ENCODE data around the gene SLC26A1. TPM values are rescaled to one million over a fixed set of nuclear protein-coding genes. Genes with fewer than 3 reads are reported as not detected.

Gene SLC26A1
- polyA plus RNA-seq, 6 donors from 2014 or later = 0.22 to 4.3 (median 0.77) TPM; not detected in 1

GRCh38 chr4:964346-965025 is 28.7 kb downstream of the SLC26A1 start:
- DNase-seq (no peak), ATAC-seq (ENCODE audit: low read depth in 2 of 2) (no peak)
- H3K4me3 Mint-ChIP-seq = no peak overlapping the region
- no peaks in the 10 kb centered on the region for H3K36me3 Mint-ChIP-seq
- no peaks in the 10 kb centered on the region for H3K27me3 Mint-ChIP-seq
- H3K27ac Mint-ChIP-seq = no peak overlapping the region
- no peaks in the 10 kb centered on the region for H3K9me3 Mint-ChIP-seq
- no peaks in the 10 kb centered on the region for H3K4me1 Mint-ChIP-seq

- DNase-seq (no peak), ATAC-seq (ENCODE audit: low read depth in 2 of 2) (no peak)
- H3K36me3 Mint-ChIP-seq = no peaks in the 10 kb centered on the region
- no peaks in the 10 kb centered on the region for H3K4me1 Mint-ChIP-seq
- no peaks in the 10 kb centered on the region for H3K27me3 Mint-ChIP-seq
- H3K9me3 Mint-ChIP-seq = no peaks in the 10 kb centered on the region
- no peak overlapping the region for H3K4me3 Mint-ChIP-seq
- no peak overlapping the region for H3K27ac Mint-ChIP-seq
Observed at GRCh38 chr4:963276-964225, 29.7 kb downstream of the SLC26A1 start.

- no peak overlapping the region for H3K27ac Mint-ChIP-seq
- no peaks in the 10 kb centered on the region for H3K9me3 Mint-ChIP-seq
- H3K36me3 Mint-ChIP-seq = no peaks in the 10 kb centered on the region
- ATAC-seq (ENCODE audit: low read depth in 2 of 2) (no peak), DNase-seq (no peak)
- no peak overlapping the region for H3K4me3 Mint-ChIP-seq
- H3K27me3 Mint-ChIP-seq = no peaks in the 10 kb centered on the region
- H3K4me1 Mint-ChIP-seq = no peaks in the 10 kb centered on the region
Observed at GRCh38 chr4:962231-963208, 30.7 kb downstream of the SLC26A1 start.

GRCh38 chr4:961351-962230 is 31.6 kb downstream of the SLC26A1 start:
- no peak overlapping the region for H3K4me3 Mint-ChIP-seq
- H3K4me1 Mint-ChIP-seq = peaks cover 0 to 3% (median 2%) of the 10 kb centered on the region in 3 donors
- H3K36me3 Mint-ChIP-seq = peaks cover 0 to 4% of the 10 kb centered on the region in 2 donors
- ATAC-seq (ENCODE audit: low read depth in 2 of 2) (peak in 1 of 2 donors; percentile 32), DNase-seq (no peak)
- no peaks in the 10 kb centered on the region for H3K27me3 Mint-ChIP-seq
- no peak overlapping the region for H3K27ac Mint-ChIP-seq
- no peaks in the 10 kb centered on the region for H3K9me3 Mint-ChIP-seq

- Mint-ChIP-seq H3K9me3 (no peaks in the 10 kb centered on the region), H3K36me3 (peaks cover 0 to 8% of the 10 kb centered on the region in 2 donors), H3K4me3 (no peak overlapping the region), H3K27me3 (no peaks in the 10 kb centered on the region), H3K4me1 (peaks cover 0 to 5% (median 3%) of the 10 kb centered on the region in 3 donors), H3K27ac (no peak overlapping the region)
- ATAC-seq (ENCODE audit: low read depth in 2 of 2) (no peak), DNase-seq (no peak)
Observed at GRCh38 chr4:960636-961350, 32.4 kb downstream of the SLC26A1 start.

- no peaks in the 10 kb centered on the region for H3K9me3 Mint-ChIP-seq
- H3K4me3 Mint-ChIP-seq = no peak overlapping the region
- H3K4me1 Mint-ChIP-seq = peaks cover 0 to 5% (median 3%) of the 10 kb centered on the region in 3 donors
- no peak overlapping the region for H3K27ac Mint-ChIP-seq
- DNase-seq = no peak
- H3K36me3 Mint-ChIP-seq = peaks cover 0 to 8% of the 10 kb centered on the region in 2 donors
- no peak for ATAC-seq (ENCODE audit: low read depth in 2 of 2)
- H3K27me3 Mint-ChIP-seq = no peaks in the 10 kb centered on the region
Observed at GRCh38 chr4:960140-960635, 33.0 kb downstream of the SLC26A1 start.

- ATAC-seq (ENCODE audit: low read depth in 2 of 2) = no peak
- no peaks in the 10 kb centered on the region for H3K27me3 Mint-ChIP-seq
Observed at GRCh38 chr4:959338-960139, 33.7 kb downstream of the SLC26A1 start.

GRCh38 chr4:958696-959337 is 34.4 kb downstream of the SLC26A1 start:
- Mint-ChIP-seq H3K9me3 (no peaks in the 10 kb centered on the region), H3K4me1 (peaks cover 0 to 5% (median 3%) of the 10 kb centered on the region in 3 donors), H3K27ac (no peak overlapping the region), H3K36me3 (peaks cover 0 to 17% of the 10 kb centered on the region in 2 donors), H3K4me3 (no peak overlapping the region), H3K27me3 (no peaks in the 10 kb centered on the region)
- no peak for DNase-seq
- no peak for ATAC-seq (ENCODE audit: low read depth in 2 of 2)

More at GRCh38 chr4:959338-960139, 33.7 kb downstream of the SLC26A1 start:
- Mint-ChIP-seq H3K9me3 (no peaks in the 10 kb centered on the region), H3K4me3 (peak overlapping the region in 1 of 8 donors; percentile 47), H3K36me3 (peaks cover 0 to 10% of the 10 kb centered on the region in 2 donors), H3K27ac (no peak overlapping the region), H3K4me1 (peaks cover 0 to 5% (median 3%) of the 10 kb centered on the region in 3 donors)
- no peak for DNase-seq

GRCh38 chr4:958314-958665 is 34.9 kb downstream of the SLC26A1 start:
- H3K27ac Mint-ChIP-seq = peak overlapping the region in 1 of 6 donors; percentile 24

GRCh38 chr4:957581-958313 is 35.5 kb downstream of the SLC26A1 start:
- ATAC-seq (ENCODE audit: low read depth in 2 of 2) = no peak
- peak overlapping the region in 1 of 6 donors; percentile 88 for H3K27ac Mint-ChIP-seq
- H3K27me3 Mint-ChIP-seq = no peaks in the 10 kb centered on the region
- H3K4me3 Mint-ChIP-seq = peak overlapping the region in 1 of 8 donors; percentile 66
- no peaks in the 10 kb centered on the region for H3K9me3 Mint-ChIP-seq
- peaks cover 0 to 7% (median 5%) of the 10 kb centered on the region in 3 donors for H3K4me1 Mint-ChIP-seq
- no peak for DNase-seq
- H3K36me3 Mint-ChIP-seq = peaks cover 0 to 17% of the 10 kb centered on the region in 2 donors

More at GRCh38 chr4:958314-958665, 34.9 kb downstream of the SLC26A1 start:
- H3K36me3 Mint-ChIP-seq = peaks cover 0 to 17% of the 10 kb centered on the region in 2 donors
- no peak overlapping the region for H3K4me3 Mint-ChIP-seq
- no peak for ATAC-seq (ENCODE audit: low read depth in 2 of 2)
- no peaks in the 10 kb centered on the region for H3K27me3 Mint-ChIP-seq
- no peaks in the 10 kb centered on the region for H3K9me3 Mint-ChIP-seq
- peaks cover 0 to 5% (median 5%) of the 10 kb centered on the region in 3 donors for H3K4me1 Mint-ChIP-seq
- no peak for DNase-seq
